ENCODE data around the gene PAF1.

DNA sequence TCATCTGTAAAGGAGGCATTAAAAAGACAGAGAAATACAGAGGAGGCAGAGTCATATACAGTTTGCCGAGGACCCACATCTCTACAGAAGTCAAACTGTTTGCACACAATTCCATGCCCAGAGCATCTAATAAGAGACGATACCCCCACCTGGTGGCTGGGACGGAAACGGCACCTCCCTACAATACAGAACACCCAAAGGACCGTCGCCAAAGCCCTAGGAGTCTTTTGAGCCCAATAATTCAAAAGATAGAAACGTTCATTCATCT lies 20.9 kb upstream of the PAF1 start:
- TF ChIP-seq, protein P1, sequence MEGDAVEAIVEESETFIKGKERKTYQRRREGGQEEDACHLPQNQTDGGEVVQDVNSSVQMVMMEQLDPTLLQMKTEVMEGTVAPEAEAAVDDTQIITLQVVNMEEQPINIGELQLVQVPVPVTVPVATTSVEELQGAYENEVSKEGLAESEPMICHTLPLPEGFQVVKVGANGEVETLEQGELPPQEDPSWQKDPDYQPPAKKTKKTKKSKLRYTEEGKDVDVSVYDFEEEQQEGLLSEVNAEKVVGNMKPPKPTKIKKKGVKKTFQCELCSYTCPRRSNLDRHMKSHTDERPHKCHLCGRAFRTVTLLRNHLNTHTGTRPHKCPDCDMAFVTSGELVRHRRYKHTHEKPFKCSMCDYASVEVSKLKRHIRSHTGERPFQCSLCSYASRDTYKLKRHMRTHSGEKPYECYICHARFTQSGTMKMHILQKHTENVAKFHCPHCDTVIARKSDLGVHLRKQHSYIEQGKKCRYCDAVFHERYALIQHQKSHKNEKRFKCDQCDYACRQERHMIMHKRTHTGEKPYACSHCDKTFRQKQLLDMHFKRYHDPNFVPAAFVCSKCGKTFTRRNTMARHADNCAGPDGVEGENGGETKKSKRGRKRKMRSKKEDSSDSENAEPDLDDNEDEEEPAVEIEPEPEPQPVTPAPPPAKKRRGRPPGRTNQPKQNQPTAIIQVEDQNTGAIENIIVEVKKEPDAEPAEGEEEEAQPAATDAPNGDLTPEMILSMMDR (IDR thresholded peaks at IDR 0.05) = peak; percentile 82 to 99 (median 93)
- no peak for TF ChIP-seq POLR2A (IDR thresholded peaks at IDR 0.05)
